Left lung (tissue), 10 donors: Measurements from ENCODE around the gene ANKRD40. TPM values are rescaled to one million over a fixed set of nuclear protein-coding genes. Genes with fewer than 3 reads are reported as not detected.

Experiments
- ATAC-seq: fragments of 200-7000 bp; cut with Tn5 transposase; one replicate; pipeline ENCODE4 v1.9.1; 2020; ENCODE audit warnings: moderate library complexity
- DNase-seq, 4 donors: peaks; one replicate each; pipeline ENCODE4 v3.0.0-alpha.2; 2013 to 2020
- H3K27ac ChIP-seq, 2 donors: fragments of 200-600 bp; sonication (generic) in 1 of 2; one replicate each; pipeline versions ENCODE4 v1.5.0 to v1.8.0; 2020 to 2021
- H3K27me3 ChIP-seq, 2 donors: fragments of 200-600 bp; sonication (generic) in 1 of 2; one replicate each; pipeline versions ENCODE4 v1.5.0 to v1.8.0; 2020 to 2021
- H3K36me3 ChIP-seq, 2 donors: fragments of 200-600 bp; sonication (generic) in 1 of 2; one replicate each; pipeline versions ENCODE4 v1.5.0 to v1.8.0; 2020 to 2021
- H3K4me1 ChIP-seq, 2 donors: fragments of 200-600 bp; one replicate each; pipeline ENCODE4 v1.8.0; 2021
- H3K4me3 ChIP-seq, 2 donors: fragments of 200-600 bp; sonication (generic) in 1 of 2; one replicate each; pipeline versions ENCODE4 v1.5.0 to v1.8.0; 2020 to 2021; ENCODE audit warnings: mild to moderate bottlenecking in 1 of 2
- H3K9me3 ChIP-seq, 2 donors: fragments of 200-600 bp; sonication (generic) in 1 of 2; one replicate each; pipeline versions ENCODE4 v1.5.0 to v1.8.0; 2020 to 2021
- intact Hi-C, 2 donors: fragments of 100-400 bp; cut with DNase I; formaldehyde crosslinking; loops; one replicate each; pipeline versions ENCODE4 v1.11.2 to v1.14.2; 2022
- polyA plus RNA-seq, 6 donors: library from polyadenylated mRNA; unstranded; fragments of 120-200 nt; gene quantifications; one replicate each; pipeline ENCODE4 v1.2.1, GENCODE V29; 2013; ENCODE audit not compliant: insufficient read length in 6 of 6
- total RNA-seq, 2 donors: library from RNA; stranded (reverse); fragmentation: NEBNext Ultra II Directional; extraction: Animal tissue kit (Norgen Biotek cat#: 25700); gene quantifications; one replicate each; pipeline ENCODE4 v1.2.1, GENCODE V29; 2021
- TF ChIP-seq, protein P1 (sequence below), 2 donors: fragments of 200-600 bp; sonication (generic) in 1 of 2; IDR thresholded peaks; one replicate each; pipeline versions ENCODE4 v1.5.0 to v1.8.0; 2021; ENCODE audit warnings: antibody characterized with exemption in 2 of 2
- donor health status: DM: no; HTN: yes; CAD: no.
- donor health status: DM: no; HTN: no; CAD: no.

Gene ANKRD40
- total and polyA plus RNA-seq, 8 donors = 42.2 to 52.0 (median 46.6) TPM

DNA sequence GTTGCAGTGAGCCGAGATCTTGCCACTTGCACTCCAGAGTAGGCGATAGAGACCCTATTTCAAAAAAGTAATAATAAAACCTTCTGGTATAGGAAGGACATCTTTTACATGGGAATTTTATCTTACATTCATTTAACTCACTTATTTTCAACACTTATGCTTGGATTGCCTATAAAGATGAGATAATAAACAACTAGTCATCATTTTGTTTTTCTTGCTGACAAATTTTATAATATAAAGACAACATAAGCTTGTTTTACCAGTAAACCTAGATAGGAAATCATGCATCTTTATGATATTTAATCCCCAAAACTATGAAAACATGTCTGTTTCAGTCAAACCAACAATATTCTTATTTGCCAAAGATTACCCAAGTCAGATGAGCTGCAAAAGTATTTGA lies 56.1 kb downstream of the ANKRD40 start:
- Histone ChIP-seq H3K27ac (no peak overlapping the region), H3K4me3 (no peak overlapping the region), H3K9me3 (peaks cover 0 to 2% of the 10 kb centered on the region in 2 donors), H3K4me1 (no peaks in the 10 kb centered on the region), H3K36me3 (no peaks in the 10 kb centered on the region), H3K27me3 (no peaks in the 10 kb centered on the region)
- no peak for ATAC-seq
- intact Hi-C loops = no loop called here
- no peak for DNase-seq
- TF ChIP-seq, protein P1, sequence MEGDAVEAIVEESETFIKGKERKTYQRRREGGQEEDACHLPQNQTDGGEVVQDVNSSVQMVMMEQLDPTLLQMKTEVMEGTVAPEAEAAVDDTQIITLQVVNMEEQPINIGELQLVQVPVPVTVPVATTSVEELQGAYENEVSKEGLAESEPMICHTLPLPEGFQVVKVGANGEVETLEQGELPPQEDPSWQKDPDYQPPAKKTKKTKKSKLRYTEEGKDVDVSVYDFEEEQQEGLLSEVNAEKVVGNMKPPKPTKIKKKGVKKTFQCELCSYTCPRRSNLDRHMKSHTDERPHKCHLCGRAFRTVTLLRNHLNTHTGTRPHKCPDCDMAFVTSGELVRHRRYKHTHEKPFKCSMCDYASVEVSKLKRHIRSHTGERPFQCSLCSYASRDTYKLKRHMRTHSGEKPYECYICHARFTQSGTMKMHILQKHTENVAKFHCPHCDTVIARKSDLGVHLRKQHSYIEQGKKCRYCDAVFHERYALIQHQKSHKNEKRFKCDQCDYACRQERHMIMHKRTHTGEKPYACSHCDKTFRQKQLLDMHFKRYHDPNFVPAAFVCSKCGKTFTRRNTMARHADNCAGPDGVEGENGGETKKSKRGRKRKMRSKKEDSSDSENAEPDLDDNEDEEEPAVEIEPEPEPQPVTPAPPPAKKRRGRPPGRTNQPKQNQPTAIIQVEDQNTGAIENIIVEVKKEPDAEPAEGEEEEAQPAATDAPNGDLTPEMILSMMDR (IDR thresholded peaks at IDR 0.05) = no peak

DNA sequence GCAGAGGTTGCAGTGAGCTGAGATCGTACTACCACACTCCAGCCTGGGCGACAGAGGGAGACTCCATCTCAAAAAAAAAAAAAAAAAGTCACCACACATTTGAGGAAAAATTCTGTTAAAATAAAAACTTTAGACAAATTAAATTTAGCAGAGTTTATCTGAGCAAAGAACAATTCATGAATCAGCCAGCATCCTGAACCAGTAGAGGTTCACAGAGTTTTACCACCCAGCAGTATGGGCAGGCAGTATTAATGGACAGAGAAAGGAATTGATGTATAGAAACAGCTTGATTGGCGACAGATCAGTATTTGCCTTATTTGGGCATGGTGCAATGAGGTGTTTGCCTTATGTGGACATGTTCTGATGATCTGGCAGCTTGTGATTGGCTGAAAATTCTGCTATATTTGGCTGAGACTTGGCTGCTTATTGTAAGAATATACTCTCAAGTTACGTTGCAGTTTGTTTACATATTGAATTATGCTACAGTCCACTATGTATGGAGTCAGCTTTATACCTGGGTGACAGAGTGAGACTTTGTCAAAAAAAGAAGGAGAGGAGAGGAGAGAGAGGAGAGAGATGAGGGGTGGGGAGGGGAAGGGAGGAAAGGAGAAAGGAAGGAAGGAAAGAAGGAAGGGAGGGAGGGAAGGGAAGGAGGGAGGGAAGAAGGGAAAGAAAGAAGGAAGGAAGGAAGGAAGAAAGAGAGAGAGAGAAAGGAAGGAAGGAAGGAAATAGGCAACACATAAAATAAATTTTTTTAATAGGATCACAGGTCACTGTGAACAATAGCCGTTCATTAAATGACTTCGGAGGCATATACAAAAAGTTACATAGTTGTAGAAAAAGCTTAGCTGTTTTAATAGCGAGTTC lies 58.4 kb downstream of the ANKRD40 start:
- no peaks in the 10 kb centered on the region for H3K36me3 ChIP-seq
- H3K9me3 ChIP-seq = peaks cover 0 to 2% of the 10 kb centered on the region in 2 donors
- ATAC-seq = no peak
- no peak for DNase-seq
- no peaks in the 10 kb centered on the region for H3K27me3 ChIP-seq
- H3K4me3 ChIP-seq = no peak overlapping the region
- H3K27ac ChIP-seq = no peak overlapping the region
- intact Hi-C loops = no loop called here
- H3K4me1 ChIP-seq = no peaks in the 10 kb centered on the region
- TF ChIP-seq, protein P1 (IDR thresholded peaks at IDR 0.05) = no peak

DNA sequence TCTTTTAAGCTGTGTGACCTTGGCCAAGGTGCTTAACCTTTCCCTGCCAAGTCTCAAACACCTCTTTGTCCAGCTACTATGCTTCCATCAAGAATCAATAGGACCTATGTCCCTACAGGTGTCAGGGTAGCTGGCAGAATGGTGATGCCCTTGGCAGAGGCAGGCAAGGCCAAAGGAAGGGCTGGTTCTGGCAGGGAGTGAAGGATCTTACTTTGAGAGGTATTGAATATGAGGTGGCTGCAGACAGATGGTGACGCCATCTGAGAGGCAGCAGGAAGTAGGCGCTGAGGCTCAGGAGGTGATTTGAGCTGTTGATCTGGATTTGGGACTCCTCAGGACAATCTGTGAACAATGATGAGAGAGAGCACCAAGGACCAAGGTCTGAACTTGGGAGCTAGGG lies 60.5 kb downstream of the ANKRD40 start:
- TF ChIP-seq, protein P1 (IDR thresholded peaks at IDR 0.05) = no peak
- Histone ChIP-seq H3K27ac (no peak overlapping the region), H3K4me1 (no peaks in the 10 kb centered on the region), H3K27me3 (no peaks in the 10 kb centered on the region), H3K36me3 (no peaks in the 10 kb centered on the region), H3K9me3 (no peaks in the 10 kb centered on the region), H3K4me3 (no peak overlapping the region)
- ATAC-seq (no peak), DNase-seq (peak in 1 of 4 donors; percentile 2)
- intact Hi-C loops = no loop called here

DNA sequence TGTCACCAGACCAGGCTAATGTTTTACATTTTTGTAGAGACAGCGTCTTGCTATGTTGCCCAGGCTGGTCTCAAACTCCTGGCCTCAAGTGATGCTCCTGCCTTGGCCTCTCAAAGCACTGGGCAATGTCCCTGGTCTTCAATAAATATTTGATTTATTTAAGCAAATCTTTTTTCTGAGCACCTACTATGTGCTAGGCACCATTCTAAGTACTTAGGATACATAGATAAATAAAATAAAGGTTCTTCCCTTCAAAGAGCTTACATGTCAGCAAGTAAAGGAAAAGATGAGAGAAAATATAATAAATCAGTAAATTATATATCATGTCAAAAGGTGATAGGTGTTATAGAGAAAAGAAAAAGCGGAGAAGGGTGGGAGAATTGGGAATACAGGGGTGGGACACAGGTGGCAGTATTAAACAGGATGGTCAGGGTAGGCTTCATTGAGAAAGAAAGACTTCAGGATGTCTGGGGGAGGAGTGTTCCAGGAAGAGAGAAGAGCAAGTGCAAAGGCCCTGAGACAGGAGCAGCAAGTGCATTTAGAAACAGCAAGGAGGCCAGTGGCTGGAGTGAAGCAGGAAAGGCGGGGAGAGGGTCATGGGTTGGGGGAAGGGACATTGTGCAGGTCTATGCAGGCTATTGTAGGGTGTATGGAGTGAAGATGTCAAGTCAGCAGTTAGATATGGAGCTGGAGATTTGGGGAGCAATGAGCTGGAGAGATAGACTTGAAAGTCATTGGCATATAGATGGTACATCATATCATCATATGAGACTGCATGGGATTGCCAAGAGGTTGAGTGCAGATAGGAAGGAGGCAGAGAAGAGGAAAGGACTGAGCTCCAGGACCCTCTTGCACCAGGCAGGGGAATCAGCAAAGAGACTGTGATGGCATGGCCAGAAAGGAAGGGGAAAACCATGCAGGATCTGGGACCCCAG lies 61.7 kb downstream of the ANKRD40 start:
- no peak overlapping the region for H3K27ac ChIP-seq
- DNase-seq (no peak), ATAC-seq (no peak)
- intact Hi-C loops = no loop called here
- no peak overlapping the region for H3K4me3 ChIP-seq
- H3K9me3 ChIP-seq = no peaks in the 10 kb centered on the region
- no peaks in the 10 kb centered on the region for H3K27me3 ChIP-seq
- TF ChIP-seq, protein P1 (IDR thresholded peaks at IDR 0.05) = no peak
- H3K4me1 ChIP-seq = peaks cover 7 to 9% of the 10 kb centered on the region in 2 donors
- no peaks in the 10 kb centered on the region for H3K36me3 ChIP-seq

Other genes with a start within 250 kb of the ANKRD40 start
- under 1 TPM; 0.17 to 0.21 TPM for gene CHAD, start 239.0 kb downstream of the ANKRD40 start, total RNA-seq
- gene CHAD, start 239.0 kb downstream of the ANKRD40 start, polyA plus RNA-seq = 1 to 10 TPM; 3.9 to 9.8 (median 5.5) TPM
- 10 to 100 TPM; 28.5 to 34.8 TPM for gene RSAD1, start 229.1 kb downstream of the ANKRD40 start, total RNA-seq
- gene RSAD1, start 229.1 kb downstream of the ANKRD40 start, polyA plus RNA-seq = 10 to 100 TPM; 40.6 to 61.5 (median 48.0) TPM
- gene MYCBPAP, start 199.5 kb downstream of the ANKRD40 start, total RNA-seq = 1 to 10 TPM; 1.4 to 2.7 TPM
- gene MYCBPAP, start 199.5 kb downstream of the ANKRD40 start, polyA plus RNA-seq = 1 to 10 TPM; 5.1 to 9.1 (median 6.1) TPM
- 1 to 10 TPM in 1 of 2 donors, under 1 TPM in 1; 0.55 to 6.4 TPM for gene EPN3, start 175.2 kb downstream of the ANKRD40 start, total RNA-seq
- 1 to 10 TPM; 3.2 to 5.6 (median 4.3) TPM for gene EPN3, start 175.2 kb downstream of the ANKRD40 start, polyA plus RNA-seq
- 10 to 100 TPM; 37.6 to 57.2 TPM for gene SPATA20, start 160.7 kb downstream of the ANKRD40 start, total RNA-seq
- 10 to 100 TPM; 41.1 to 60.5 (median 47.7) TPM for gene SPATA20, start 160.7 kb downstream of the ANKRD40 start, polyA plus RNA-seq
- gene CACNA1G, start 147.2 kb downstream of the ANKRD40 start, total RNA-seq = 1 to 10 TPM in 1 of 2 donors, under 1 TPM in 1; 0.50 to 4.3 TPM
- gene CACNA1G, start 147.2 kb downstream of the ANKRD40 start, polyA plus RNA-seq = 10 to 100 TPM; 16.6 to 38.2 (median 21.7) TPM
- 100 to 1,000 TPM in 1 of 2 donors, 10 to 100 TPM in 1; 52.3 to 120 TPM for gene ABCC3, start 73.0 kb downstream of the ANKRD40 start, total RNA-seq
- gene ABCC3, start 73.0 kb downstream of the ANKRD40 start, polyA plus RNA-seq = 10 to 100 TPM; 30.9 to 82.4 (median 47.5) TPM
- gene LUC7L3, start 11.7 kb upstream of the ANKRD40 start, total RNA-seq = 10 to 100 TPM; 76.1 to 89.2 TPM
- 100 to 1,000 TPM; 559 to 831 (median 685) TPM for gene LUC7L3, start 11.7 kb upstream of the ANKRD40 start, polyA plus RNA-seq
- gene ANKRD40CL, start 59.6 kb upstream of the ANKRD40 start, total RNA-seq = not detected
- gene ANKRD40CL, start 59.6 kb upstream of the ANKRD40 start, polyA plus RNA-seq = 1 to 10 TPM in 1 of 6 donors, under 1 TPM in 5; 0.15 to 1.4 (median 0.42) TPM
- not detected for gene WFIKKN2, start 127.7 kb upstream of the ANKRD40 start, total RNA-seq
- gene WFIKKN2, start 127.7 kb upstream of the ANKRD40 start, polyA plus RNA-seq = 1 to 10 TPM in 3 of 6 donors, under 1 TPM in 3; 0.65 to 1.2 (median 1.0) TPM
- gene TOB1, start 158.4 kb upstream of the ANKRD40 start, total RNA-seq = 10 to 100 TPM; 53.4 to 81.1 TPM
- 10 to 100 TPM; 20.1 to 31.2 (median 28.7) TPM for gene TOB1, start 158.4 kb upstream of the ANKRD40 start, polyA plus RNA-seq